Measurements from ENCODE around the gene ABLIM2. TPM values are rescaled to one million over a fixed set of nuclear protein-coding genes. Genes with fewer than 3 reads are reported as not detected.

ABLIM2 gene
- total and polyA plus RNA-seq, 2 experiments from 2014 or later = 1.5 to 4.3 TPM

GRCh38 chr4:8169763-8170162 lies 11.2 kb upstream of the ABLIM2 start:
- peaks cover 4% of the 10 kb centered on the region; the same call in 1 of the 2 replicates for H3K9me2 ChIP-seq (ENCODE audit: insufficient read depth)
- H3K79me2 ChIP-seq (replicated peaks; ENCODE audit: insufficient read depth) = no peaks in the 10 kb centered on the region
- no peak overlapping the region for H3K4me3 ChIP-seq
- DNase-seq (ENCODE audit: low spot score) = no peak
- Mint-ChIP-seq H3K36me3 (ENCODE audit: low read depth) (peaks cover 7% of the 10 kb centered on the region; the same call in 2 of the 3 replicates), H3K4me1 (no peaks in the 10 kb centered on the region), H3K27ac (no peak overlapping the region), H3K9me3 (peaks cover 19% of the 10 kb centered on the region), H3K4me3 (no peak overlapping the region), H3K27me3 (ENCODE audit: insufficient read depth, low read depth, poor library complexity) (no peaks in the 10 kb centered on the region)
- H3K36me3 ChIP-seq (ENCODE audit: insufficient read depth) = no peaks in the 10 kb centered on the region
- H4K20me1 ChIP-seq (replicated peaks; ENCODE audit: insufficient read depth) = no peaks in the 10 kb centered on the region
- no peak overlapping the region for H3K27ac ChIP-seq (ENCODE audit: low read depth)
- no peaks in the 10 kb centered on the region for H3K27me3 ChIP-seq (ENCODE audit: insufficient read depth)
- no peak overlapping the region for H2AFZ ChIP-seq
- ATAC-seq = no peak
- TF ChIP-seq CREB1 (CRISPR knock-in tag; IDR thresholded peaks at IDR 0.05; ENCODE audit: low read depth) (no peak), ZNF462 (CRISPR knock-in tag; IDR thresholded peaks at IDR 0.05) (no peak), CTCF (conservative IDR thresholded peaks at IDR 0.05; ENCODE audit: low read depth in 2 of 2) (no peak), EZH2phosphoT487 (IDR thresholded peaks at IDR 0.05; ENCODE audit: unreplicated experiment) (no peak), ZNF114 (CRISPR knock-in tag; IDR thresholded peaks at IDR 0.05) (no peak), NANOG (IDR thresholded peaks at IDR 0.05; ENCODE audit: borderline replicate concordance) (no peak), ZNF331 (CRISPR knock-in tag; IDR thresholded peaks at IDR 0.05; ENCODE audit: low read depth) (no peak), STAT1 (IDR thresholded peaks at IDR 0.05; ENCODE audit: unreplicated experiment) (no peak), POLR2AphosphoS5 (IDR thresholded peaks at IDR 0.05; ENCODE audit: low read depth) (no peak), EZH2 (IDR thresholded peaks at IDR 0.05; ENCODE audit: low read depth, unreplicated experiment) (no peak)
- no peak overlapping the region for H3K4me2 ChIP-seq
- no peaks in the 10 kb centered on the region for H3F3A ChIP-seq (replicated peaks; ENCODE audit: low read depth)
- no peaks in the 10 kb centered on the region for H3K4me1 ChIP-seq (ENCODE audit: insufficient read depth)
